ENCODE results near the gene INO80B.

DNA sequence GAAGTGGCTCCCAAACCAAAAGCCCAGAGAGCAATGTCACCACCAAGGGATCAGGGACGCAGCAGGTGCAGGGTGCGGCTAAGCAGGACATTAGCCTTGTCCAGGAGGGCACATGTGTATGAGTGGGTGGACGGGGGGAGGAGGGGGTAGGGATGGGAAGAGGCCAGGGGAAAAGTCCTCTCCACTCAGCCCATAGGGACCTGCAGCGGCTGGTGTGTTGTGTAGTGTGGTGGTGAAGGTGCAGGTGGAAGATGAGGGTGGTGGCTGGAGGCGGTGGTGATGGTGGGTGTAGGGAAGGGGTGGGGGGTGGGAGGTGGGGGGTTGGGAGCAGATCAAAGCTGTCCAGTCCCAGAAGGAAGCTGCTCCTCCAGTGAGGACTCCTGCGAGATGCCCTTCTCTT lies 37.1 kb upstream of the INO80B start:
- TF ChIP-seq POLR2A (IDR thresholded peaks at IDR 0.05; ENCODE audit: low read length) (no peak), GATA1 (IDR thresholded peaks at IDR 0.05; ENCODE audit: low read depth, low read length) (no peak)
